Parathyroid adenoma (tissue), 2 donors: ENCODE data around the gene PTPRT.

Experiments
- H2AFZ ChIP-seq: fragments of 300-600 bp; sonication (generic); one replicate; pipeline ENCODE4 v1.7.0; 2017; ENCODE audit warnings: antibody characterized with exemption, mild to moderate bottlenecking
- H3K27ac ChIP-seq: fragments of 300-600 bp; sonication (generic); one replicate; pipeline ENCODE4 v1.7.0; 2017
- H3K27me3 ChIP-seq: fragments of 300-600 bp; sonication (generic); one replicate; pipeline ENCODE4 v1.7.0; 2017; ENCODE audit warnings: low read length; ENCODE audit not compliant: control insufficient read depth, insufficient read depth
- H3K36me3 ChIP-seq: fragments of 300-600 bp; sonication (generic); one replicate; pipeline ENCODE4 v1.7.0; 2017; ENCODE audit warnings: low read length; ENCODE audit not compliant: control insufficient read depth, insufficient read depth
- H3K4me1 ChIP-seq: fragments of 300-600 bp; sonication (generic); one replicate; pipeline ENCODE4 v1.7.0; 2017; ENCODE audit warnings: control low read depth
- H3K4me2 ChIP-seq: fragments of 300-600 bp; sonication (generic); one replicate; pipeline ENCODE4 v1.7.0; 2017; ENCODE audit warnings: low read length
- H3K4me3 ChIP-seq: fragments of 300-600 bp; sonication (generic); one replicate; pipeline ENCODE4 v1.7.0; 2017; ENCODE audit warnings: low read depth, low read length
- H3K79me2 ChIP-seq: fragments of 300-600 bp; sonication (generic); one replicate; pipeline ENCODE4 v1.7.0; 2017; ENCODE audit warnings: control low read depth
- H3K9ac ChIP-seq: fragments of 300-600 bp; sonication (generic); one replicate; pipeline ENCODE4 v1.7.0; 2017; ENCODE audit warnings: mild to moderate bottlenecking
- H3K9me3 ChIP-seq: fragments of 300-600 bp; sonication (generic); one replicate; pipeline ENCODE4 v1.7.0; 2017; ENCODE audit warnings: low read length; ENCODE audit not compliant: control insufficient read depth
- TF ChIP-seq, protein P1 (sequence below): fragments of 300-600 bp; sonication (generic); IDR thresholded peaks from one replicate; pipeline ENCODE4 v1.7.0; 2017; ENCODE audit warnings: antibody characterized with exemption, mild to moderate bottlenecking
- donor health status: primary hyperparathyroidism.

Gene PTPRT

DNA sequence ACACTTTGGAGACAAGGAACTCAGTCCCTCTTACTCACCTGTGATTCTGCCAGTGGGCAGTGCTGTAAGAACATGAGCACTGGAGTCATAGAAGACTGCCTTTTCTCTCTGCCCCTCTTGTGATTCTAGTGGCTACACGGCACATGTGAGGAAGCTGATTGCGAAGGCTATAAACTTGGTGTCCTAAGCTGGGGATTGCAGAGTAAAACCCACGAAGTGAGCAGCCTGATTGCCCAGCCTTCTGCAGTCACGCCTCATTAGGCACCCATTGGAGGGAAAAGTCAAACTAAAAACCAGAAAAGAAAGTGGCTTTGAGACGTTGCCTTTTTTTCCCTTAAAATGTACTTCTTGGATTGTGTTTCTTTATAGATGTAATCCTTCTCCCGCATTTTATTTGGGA, 823.1 kb downstream of the PTPRT start:
- Histone ChIP-seq H3K9ac (no peak overlapping the region), H3K36me3 (no peaks in the 10 kb centered on the region)

DNA sequence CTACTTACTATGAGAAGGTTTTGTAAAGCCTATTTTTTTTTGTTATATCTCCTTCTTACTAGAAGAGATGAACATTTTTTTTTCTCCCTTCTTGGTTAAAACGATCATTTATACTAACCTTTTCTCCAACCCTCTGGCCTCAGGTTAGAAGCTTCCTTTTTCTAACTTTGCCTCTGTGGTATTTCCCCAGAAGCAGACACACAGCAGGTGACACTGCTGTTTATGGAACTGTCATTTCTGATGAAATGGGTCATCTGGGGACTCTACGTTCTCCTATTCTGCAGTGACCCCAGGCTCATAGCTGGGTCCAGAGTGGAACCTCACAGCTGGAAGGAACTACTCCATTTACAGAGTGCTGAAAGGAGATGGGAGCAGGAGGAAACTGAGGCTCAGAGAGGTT, 825.3 kb downstream of the PTPRT start:
- Histone ChIP-seq H3K27me3 (peaks cover 3% of the 10 kb centered on the region), H3K4me2 (no peak overlapping the region), H3K27ac (no peak overlapping the region), H2AFZ (no peak overlapping the region), H3K9me3 (no peaks in the 10 kb centered on the region), H3K79me2 (no peaks in the 10 kb centered on the region), H3K4me3 (no peak overlapping the region), H3K9ac (no peak overlapping the region), H3K36me3 (no peaks in the 10 kb centered on the region), H3K4me1 (peaks cover 3% of the 10 kb centered on the region)
- TF ChIP-seq, protein P1, sequence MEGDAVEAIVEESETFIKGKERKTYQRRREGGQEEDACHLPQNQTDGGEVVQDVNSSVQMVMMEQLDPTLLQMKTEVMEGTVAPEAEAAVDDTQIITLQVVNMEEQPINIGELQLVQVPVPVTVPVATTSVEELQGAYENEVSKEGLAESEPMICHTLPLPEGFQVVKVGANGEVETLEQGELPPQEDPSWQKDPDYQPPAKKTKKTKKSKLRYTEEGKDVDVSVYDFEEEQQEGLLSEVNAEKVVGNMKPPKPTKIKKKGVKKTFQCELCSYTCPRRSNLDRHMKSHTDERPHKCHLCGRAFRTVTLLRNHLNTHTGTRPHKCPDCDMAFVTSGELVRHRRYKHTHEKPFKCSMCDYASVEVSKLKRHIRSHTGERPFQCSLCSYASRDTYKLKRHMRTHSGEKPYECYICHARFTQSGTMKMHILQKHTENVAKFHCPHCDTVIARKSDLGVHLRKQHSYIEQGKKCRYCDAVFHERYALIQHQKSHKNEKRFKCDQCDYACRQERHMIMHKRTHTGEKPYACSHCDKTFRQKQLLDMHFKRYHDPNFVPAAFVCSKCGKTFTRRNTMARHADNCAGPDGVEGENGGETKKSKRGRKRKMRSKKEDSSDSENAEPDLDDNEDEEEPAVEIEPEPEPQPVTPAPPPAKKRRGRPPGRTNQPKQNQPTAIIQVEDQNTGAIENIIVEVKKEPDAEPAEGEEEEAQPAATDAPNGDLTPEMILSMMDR, result no peak

More for the DNA sequence above, 823.1 kb downstream of the PTPRT start:
- H3K9me3 ChIP-seq, result no peaks in the 10 kb centered on the region
- H3K4me2 ChIP-seq, result no peak overlapping the region
- H3K4me1 ChIP-seq, result peaks cover 9% of the 10 kb centered on the region
- peaks cover 3% of the 10 kb centered on the region for H3K27me3 ChIP-seq
- TF ChIP-seq, protein P1, result no peak
- H2AFZ ChIP-seq, result no peak overlapping the region
- no peaks in the 10 kb centered on the region for H3K79me2 ChIP-seq
- no peak overlapping the region for H3K4me3 ChIP-seq
- H3K27ac ChIP-seq, result no peak overlapping the region

DNA sequence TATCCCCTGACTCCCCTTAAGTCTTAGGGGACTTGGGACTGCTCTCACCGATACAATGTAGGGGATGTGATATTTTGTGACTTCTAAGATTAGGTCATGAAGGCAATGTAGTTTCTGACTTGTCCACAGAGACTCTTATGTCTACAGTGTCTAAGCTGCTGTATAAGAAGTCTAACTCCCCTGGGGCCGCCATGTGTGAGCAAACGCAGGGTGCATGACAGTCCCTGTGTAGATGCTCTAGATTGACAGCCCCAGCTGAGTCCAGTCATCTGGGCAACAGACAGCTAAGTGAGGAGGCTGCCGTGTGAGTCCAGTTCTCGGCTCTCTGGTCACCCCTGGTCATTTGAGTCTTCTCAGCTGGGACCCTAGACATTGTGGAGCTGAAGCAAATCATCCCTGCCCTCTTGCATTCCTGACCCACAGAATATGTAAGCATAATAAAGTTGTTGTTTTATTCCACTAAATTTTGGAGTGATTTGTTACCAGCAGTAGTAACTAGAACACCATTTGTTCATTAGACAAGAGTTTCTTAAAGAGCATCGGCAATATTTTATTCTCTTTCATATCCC, 828.2 kb downstream of the PTPRT start:
- H3K27me3 ChIP-seq, result peaks cover 3% of the 10 kb centered on the region
- H3K36me3 ChIP-seq, result no peaks in the 10 kb centered on the region
- no peak overlapping the region for H3K4me2 ChIP-seq
- no peak overlapping the region for H3K27ac ChIP-seq
- H3K9ac ChIP-seq, result no peak overlapping the region
- TF ChIP-seq, protein P1, result no peak
- H3K4me1 ChIP-seq, result no peaks in the 10 kb centered on the region
- no peaks in the 10 kb centered on the region for H3K79me2 ChIP-seq
- no peak overlapping the region for H3K4me3 ChIP-seq
- H2AFZ ChIP-seq, result no peak overlapping the region
- H3K9me3 ChIP-seq, result no peaks in the 10 kb centered on the region

DNA sequence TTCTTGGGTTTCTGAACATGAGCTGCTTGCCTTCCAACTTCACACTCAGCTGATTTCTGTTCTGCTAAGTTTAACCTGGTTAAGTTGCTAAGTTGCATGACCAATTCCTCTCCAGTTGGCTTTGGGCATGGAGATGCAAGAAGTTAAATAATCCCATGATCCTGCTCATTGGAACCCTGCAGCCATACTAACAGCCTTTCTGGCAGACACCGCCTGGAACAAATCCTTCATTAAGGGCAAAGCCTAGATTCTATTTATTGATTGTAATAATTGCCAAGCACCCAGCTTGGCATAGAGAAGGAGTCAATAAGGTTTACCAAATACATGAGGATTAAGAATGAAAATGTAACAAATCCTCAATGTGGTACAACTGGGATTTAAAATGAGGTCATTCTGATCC, 829.1 kb downstream of the PTPRT start:
- H3K4me3 ChIP-seq, result no peak overlapping the region
- no peak overlapping the region for H3K27ac ChIP-seq
- H3K9ac ChIP-seq, result no peak overlapping the region
- no peaks in the 10 kb centered on the region for H3K9me3 ChIP-seq
- TF ChIP-seq, protein P1, result no peak
- peaks cover 3% of the 10 kb centered on the region for H3K27me3 ChIP-seq
- no peaks in the 10 kb centered on the region for H3K4me1 ChIP-seq
- no peak overlapping the region for H2AFZ ChIP-seq
- H3K79me2 ChIP-seq, result no peaks in the 10 kb centered on the region
- H3K4me2 ChIP-seq, result no peak overlapping the region
- no peaks in the 10 kb centered on the region for H3K36me3 ChIP-seq

DNA sequence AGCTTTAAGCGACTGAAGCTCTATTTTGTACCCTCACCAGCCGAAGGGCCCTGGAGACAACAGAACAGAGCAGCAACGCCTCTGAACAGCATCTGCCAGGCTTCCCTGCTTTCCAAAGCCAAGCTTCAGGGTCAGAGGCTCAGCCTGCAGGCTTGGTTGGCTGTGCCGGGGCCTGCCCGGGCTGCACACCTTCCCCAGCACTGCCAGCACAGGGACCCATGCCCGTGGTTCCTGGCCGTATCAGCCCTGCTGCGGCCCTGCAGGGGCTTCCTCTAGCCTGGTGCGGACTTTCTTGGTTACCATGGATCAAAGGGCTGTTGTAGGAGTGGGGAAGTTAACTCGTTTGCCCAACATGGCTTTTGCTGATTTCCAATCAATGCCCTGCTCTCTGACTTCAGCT, 830.1 kb downstream of the PTPRT start:
- Histone ChIP-seq H3K4me3 (no peak overlapping the region), H3K36me3 (no peaks in the 10 kb centered on the region), H2AFZ (no peak overlapping the region), H3K27ac (no peak overlapping the region), H3K9me3 (no peaks in the 10 kb centered on the region), H3K79me2 (no peaks in the 10 kb centered on the region), H3K4me2 (no peak overlapping the region), H3K27me3 (peaks cover 1% of the 10 kb centered on the region), H3K9ac (no peak overlapping the region), H3K4me1 (peaks cover 5% of the 10 kb centered on the region)
- TF ChIP-seq, protein P1, result no peak
